GM21423 (cell line): ENCODE measurements around the gene AURKAIP1.

Experiments used
- ATAC-seq: cut with Tn5 transposase; IDR thresholded peaks from one replicate; pipeline ENCODE4 v1.9.1; 2021; ENCODE audit warnings: mild to moderate bottlenecking, moderate library complexity; ENCODE audit not compliant: unreplicated experiment

The AURKAIP1 gene

DNA sequence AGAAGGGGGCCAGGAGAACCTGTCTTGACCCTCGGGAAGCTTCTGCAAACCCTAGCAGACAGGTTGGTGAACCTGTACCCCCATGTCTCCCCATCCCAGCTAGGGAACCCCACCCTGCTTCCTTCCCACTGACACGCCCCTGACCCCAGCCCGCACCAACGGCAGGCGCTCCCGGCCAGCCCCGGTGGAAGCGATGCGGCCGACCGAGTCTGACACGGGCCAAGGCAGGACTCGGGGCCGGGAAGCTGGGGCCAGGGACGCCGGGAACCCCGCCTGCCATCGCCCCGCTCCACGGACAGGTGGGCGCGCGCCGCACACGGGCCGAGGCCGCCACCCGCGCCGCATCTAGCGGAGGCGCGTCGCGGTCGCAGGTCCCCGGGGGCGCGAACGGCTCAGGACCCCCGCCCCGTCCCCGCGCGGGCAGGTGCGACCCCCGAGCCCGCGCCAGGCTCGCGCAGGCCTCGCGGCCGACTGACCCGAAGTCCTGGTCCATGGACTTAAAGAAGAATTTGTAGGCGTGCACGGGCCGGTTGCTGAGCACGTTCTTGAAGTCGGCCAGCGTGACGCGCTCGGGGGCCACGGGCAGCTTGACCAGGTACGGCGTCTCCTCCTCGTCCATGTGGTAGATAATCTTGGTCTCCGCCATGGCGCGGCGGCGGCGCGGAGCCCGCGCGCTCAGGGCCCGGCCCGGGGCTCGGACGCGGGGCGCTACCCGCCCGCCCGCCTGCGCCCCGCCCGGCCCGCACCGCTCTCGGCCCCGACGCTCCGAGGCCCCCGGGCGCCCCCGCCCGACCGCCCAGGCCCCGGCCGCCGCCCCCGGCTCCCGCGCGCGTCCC lies 26.4 kb downstream of the AURKAIP1 start:
- peak; percentile 32 for ATAC-seq

DNA sequence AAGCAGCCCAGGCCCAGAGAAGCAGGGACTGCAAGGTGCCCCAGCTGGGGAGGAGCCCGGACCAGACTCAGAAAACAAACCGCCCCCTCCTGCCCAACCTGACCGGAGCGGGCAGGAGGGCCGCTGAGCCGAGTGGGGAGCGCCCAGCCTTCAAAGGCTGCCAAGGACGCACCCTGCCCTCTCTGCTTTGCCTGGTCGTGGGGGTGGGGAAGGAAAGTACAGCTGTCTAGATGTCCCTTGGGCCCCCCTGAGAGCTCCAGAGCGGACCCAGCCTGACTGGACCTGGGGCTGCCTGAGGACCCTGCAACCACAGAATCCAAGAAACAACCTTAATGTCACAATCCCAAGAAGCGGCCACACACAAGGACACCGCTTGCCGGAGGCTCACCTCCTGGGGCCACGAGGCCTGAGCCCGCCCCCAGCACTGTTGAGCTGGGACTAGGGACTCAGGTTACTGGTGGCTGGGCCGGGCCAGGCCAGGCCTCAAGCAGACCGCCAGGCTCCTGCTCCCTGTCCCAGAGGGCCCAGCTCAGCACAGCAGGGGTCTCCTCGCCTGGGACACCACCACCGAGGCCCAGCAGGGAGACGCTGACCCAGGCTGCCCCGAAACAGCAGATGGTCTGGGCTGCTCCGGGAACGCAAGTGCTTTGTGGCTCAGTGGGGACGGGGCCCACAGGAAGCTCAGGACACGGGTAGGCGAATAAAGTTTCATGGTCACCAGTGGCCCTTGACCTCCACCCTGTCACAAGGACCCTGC lies 27.2 kb downstream of the AURKAIP1 start:
- ATAC-seq: no peak

DNA sequence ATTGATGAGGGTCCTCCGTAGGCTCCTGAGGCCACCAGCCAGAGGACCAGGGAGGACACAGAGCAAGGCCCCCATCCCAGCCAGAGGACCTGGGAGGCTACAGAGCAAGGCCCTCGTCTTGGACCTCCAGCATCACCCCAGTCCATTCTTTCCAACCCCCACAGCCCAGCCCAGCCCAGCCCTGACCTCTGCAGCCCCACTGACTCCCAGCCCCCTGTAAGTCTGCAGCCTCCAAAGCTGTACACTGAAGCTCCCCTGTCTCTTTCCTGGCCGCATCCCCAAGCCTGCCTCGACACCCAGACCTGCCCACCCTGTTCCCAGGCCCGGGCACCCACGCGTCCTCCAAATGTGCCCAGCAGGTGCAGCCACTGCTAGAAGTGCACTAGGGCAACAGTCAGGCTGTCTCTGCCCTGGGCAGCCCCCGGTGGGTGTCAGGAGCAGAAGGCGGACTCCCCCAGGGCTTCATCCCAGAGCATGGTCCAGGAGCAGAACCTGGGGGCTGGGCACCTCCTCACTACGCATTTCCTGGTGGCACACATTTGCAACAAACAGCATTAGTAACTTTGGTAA lies 27.9 kb downstream of the AURKAIP1 start:
- no peak for ATAC-seq

DNA sequence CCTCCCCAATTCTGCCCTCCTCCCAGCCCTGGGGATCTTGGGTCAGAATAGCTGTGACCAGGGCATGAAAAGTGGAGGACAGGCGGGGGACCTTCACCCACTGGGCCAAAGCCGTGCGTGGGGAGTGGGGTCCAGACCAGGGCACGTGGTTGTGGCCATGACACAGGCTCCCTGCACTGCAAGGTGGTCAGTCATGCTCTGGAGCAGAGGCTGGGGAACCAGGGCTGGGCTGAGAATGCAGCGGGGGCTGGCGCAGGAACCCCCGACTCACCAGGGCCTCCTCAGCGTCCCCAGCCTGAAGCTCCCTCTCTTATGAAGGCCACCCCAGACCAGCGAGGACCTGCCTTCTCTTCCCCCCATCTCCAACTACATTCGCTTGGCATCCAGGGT lies 28.5 kb downstream of the AURKAIP1 start:
- ATAC-seq: no peak

DNA sequence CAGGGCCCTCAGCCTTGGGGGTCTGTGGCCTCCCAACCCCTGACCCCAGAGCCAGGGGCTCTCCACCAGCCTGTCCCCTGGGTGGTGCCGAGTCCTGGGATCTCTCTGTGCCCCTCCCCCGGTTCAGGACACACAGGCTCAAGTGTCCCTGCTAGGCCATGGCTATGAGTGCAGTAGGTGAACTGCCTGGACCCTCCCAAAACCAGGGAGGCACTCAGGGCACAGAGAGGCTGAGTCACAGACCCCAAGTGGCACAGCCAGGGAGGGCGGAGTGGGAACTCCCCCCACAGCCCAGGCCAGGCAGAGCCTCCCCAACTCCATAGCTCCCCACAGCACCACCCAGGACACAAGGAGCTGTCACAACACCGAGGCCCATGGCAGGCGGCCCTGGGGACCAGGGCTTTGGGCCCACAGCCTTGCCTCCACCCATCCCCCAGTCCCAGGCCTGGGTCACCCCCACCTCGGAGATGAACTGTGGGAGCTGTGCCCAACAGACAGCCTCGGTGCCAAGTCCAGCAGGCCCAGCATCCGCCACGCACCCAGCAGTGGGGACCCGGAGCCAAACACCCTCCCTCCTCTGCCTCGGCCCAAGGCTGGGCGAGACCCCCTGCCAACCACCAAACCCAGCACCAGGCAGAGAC lies 29.0 kb downstream of the AURKAIP1 start:
- no peak for ATAC-seq

DNA sequence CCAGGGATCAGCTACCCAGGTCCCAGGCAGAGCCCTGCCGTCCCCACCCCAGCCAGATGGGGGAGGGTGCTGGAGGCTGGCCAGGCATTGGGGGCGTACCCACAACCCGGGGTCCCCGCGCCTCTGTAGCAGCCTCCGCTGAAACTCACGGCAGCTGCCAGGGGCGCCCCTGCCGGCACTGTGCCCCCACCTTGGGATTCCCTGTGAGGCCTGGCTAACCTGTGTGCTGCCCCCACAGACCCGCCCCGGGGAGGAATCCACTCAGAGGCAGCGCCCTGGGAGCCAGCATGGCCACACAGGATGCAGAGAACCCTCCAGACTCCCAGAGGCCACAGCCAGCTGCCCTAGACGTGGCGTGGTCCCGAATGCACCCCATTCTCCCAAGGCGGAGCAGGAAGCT lies 29.6 kb downstream of the AURKAIP1 start:
- ATAC-seq: no peak

DNA sequence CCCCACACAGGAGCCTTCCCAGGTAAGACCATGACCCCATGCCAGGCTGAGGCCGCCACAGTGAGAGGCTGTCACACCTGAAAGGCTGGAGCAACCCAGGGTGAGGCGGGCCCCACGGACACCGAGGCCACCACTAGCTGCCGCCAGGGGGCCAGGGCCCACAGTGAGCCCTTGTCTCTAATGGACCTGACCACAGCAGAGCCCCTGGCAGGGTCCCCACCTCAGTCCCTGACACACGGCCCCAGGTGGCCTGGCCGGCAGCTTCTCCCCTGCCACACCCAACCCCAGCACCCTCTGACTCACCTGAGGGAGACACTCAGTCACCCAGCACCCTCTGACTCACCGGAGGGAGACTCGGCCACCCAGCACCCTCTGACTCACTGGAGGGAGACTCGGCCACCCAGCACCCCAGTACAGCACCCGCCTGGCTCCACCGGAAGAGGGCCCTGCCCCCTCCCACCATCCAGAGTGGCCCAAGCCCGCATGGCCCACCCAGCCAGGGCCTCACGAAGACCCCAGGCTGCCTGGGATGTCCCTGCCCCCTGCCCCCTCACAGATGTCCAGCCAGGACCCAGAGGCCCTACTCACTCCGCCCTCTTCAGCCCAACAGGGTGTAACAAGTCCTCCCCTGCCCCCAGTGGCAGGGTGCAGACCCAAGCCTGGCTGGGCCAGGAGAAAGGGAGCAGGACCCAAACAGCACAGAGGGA lies 30.2 kb downstream of the AURKAIP1 start:
- no peak for ATAC-seq

DNA sequence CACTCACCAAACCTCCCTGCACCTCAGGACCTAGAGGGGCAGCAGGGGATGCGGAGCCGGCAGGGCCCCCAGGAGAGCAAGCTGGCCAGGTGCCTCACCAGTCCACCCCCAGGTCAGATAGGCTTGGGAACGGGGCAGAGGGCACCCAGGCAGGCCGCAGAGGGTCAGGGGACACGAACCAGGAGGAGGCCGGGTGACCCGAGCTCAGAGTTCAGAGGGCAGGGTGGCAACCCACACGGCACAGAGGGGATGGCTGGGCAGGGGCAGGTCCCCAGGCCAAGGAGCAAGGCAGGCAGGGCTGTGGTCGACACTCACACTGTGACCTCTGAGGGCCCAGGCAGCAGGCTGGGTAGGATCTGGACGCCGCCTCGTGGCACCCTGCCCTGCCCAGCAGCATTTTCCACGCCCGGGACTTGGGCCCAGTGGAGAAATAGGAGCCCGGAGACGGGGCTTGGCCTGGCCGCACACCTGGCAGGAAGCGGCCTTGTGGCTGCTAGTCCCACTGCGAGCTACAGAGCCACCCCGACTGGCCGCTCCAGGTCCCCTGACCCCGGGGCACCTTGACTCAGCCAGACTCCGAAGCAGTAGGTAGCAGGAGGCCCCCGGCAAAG lies 31.1 kb downstream of the AURKAIP1 start:
- ATAC-seq: no peak

DNA sequence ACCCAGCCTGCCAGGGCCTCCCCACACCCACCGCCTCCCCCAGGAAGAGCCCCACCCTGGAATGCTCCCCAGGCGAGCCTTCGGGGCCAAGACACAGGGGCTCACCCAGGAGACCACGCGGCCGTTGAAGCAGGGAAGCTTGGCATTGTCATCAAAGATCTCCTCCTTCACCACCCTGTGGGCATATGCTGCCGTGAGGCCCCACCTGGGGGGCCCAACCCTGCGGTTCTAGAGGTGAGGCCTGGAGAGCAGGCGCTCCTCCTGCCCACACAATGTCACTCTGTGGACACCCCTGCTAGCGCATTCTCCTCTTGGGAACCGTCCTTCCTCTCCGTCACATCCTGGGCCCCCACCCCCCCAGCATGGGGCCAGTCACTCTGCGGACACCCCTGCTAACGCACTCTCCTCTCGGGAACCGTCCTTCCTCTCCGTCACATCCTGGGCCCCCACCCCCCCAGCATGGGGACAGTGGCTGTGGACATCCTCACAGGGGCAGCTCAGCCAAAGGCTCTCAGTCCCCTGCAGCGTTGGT lies 32.4 kb downstream of the AURKAIP1 start:
- ATAC-seq: no peak

DNA sequence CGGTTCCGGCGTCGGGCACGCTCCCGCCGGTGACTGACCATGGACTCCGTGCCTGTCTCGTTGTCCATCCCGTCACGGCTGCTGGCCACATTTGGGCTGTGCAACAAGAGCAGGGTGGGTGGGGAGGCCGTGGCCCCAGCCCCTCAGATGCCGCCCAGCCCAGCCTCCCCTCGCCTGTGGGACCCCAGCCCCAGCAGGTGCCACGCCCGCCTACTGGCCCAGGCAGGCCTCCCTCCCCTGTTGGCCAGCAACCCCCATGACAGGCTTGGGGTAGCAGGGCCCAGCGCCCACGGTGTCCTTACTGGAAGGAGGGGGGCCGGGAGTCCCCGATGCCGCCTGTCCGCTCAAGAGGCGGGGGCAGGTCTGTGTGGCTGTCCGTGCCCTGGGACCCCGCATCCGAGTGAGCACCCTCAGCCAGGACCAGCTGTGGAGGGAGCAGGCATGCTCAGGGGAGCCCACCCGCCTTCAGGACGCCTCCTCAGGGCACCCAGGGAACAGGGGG lies 32.9 kb downstream of the AURKAIP1 start:
- no peak for ATAC-seq

DNA sequence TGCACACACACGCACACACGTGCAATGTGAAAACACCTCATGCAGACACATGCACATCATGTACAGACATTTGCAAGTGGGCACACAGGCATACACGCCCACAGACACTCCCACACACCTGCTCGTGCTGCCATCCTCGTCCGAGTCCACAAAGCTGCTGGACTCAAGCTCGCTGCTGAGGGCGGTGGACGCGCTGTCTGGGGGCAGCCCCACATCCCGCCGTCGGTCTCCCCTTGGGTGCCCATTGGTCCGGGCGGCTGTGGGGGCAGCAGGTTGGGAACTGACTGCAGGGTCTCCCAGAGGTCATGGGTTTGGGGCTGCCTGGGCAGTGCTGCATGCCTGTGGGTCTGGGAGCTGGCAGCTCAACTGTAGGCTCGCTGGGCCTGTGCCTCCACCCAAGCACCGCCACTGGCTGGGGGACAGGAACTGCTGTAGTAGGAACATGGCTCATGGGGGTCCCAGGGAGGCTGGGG lies 33.4 kb downstream of the AURKAIP1 start:
- ATAC-seq: no peak

DNA sequence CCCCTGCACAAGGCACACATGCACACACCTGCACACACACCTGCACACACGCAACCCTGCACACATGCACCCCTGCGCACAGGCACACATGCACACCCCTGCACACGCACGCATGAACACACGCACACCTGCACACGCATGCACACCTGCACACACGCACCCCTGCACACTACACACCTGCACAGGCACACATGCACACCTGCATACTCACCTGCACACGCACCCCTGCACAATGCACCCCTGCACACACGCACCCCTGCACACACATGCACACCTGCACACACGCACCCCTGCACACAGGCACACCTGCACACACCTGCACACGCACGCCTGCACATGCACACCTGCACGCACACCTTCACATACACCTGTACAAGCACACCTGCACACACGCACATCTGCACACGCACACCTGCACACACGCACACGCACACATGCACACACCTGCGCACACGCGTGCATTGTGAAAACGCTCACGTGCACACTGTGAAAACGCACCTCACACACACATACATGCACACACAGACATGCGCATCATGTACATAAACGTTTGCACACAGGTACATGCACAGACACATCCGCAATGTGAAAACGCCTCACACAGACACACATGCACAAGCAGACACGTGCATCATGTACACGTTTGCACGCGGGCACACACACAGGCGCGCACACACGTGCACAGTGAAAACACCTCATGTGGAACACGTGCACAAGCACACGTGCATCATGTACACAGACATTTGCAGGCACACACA lies 34.0 kb downstream of the AURKAIP1 start:
- ATAC-seq: no peak

DNA sequence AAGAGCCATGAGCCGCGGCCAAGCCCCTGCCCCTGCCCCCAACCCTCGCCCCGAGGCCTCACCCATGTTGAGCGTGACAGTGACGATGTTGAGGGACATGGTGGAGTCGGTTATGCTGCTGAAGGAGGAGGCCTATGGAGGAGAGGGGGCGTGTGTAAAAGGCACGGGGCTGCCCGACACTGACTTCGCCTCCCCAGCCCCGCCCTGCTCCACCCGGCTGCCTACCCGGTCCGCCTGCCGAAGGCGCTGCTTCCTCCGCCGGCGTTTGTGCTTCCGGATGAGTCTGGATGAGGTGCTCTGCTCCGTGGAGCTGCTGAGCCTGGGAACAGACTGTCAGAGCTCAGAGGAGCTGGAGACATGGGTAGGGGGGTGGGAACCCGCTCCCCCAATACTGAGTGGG lies 34.8 kb downstream of the AURKAIP1 start:
- ATAC-seq: no peak

DNA sequence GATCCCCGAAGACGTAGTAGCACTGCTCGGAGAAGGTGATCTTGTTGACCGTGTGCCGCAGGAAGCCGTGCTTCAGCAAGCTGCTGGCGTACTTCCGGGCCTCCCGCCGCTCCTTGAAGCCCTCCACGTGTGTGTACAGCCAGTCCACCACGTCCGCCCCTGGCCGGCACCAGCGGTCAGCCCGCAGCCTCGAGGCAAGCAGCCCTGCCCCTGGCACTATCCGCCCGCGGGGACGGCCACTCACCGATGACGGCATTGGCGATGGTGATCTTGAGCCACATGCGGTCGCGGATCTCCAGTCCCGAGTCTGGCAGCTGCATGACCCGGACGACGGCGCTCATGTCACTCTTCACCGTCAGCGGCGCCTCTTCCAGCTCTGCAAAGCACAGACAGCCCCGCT lies 36.7 kb downstream of the AURKAIP1 start:
- ATAC-seq: no peak

DNA sequence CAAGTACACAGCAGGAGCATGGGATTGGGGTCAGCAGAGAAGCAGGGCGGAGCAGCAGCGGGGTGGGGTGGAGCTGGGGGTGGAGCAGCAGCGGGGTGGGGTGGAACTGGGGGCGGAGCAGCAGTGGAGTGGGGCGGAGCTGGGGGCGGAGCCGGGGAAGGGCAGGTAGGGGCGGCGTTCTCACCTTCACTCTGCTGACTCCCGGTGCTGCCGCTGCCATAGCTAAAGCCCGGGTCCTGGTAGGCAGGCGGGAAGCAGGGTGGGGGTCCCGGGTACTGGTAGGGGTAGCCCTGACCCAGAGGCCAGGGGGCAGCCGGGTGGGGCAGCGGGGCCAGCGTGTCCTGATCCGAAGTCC lies 37.2 kb downstream of the AURKAIP1 start:
- no peak for ATAC-seq

DNA sequence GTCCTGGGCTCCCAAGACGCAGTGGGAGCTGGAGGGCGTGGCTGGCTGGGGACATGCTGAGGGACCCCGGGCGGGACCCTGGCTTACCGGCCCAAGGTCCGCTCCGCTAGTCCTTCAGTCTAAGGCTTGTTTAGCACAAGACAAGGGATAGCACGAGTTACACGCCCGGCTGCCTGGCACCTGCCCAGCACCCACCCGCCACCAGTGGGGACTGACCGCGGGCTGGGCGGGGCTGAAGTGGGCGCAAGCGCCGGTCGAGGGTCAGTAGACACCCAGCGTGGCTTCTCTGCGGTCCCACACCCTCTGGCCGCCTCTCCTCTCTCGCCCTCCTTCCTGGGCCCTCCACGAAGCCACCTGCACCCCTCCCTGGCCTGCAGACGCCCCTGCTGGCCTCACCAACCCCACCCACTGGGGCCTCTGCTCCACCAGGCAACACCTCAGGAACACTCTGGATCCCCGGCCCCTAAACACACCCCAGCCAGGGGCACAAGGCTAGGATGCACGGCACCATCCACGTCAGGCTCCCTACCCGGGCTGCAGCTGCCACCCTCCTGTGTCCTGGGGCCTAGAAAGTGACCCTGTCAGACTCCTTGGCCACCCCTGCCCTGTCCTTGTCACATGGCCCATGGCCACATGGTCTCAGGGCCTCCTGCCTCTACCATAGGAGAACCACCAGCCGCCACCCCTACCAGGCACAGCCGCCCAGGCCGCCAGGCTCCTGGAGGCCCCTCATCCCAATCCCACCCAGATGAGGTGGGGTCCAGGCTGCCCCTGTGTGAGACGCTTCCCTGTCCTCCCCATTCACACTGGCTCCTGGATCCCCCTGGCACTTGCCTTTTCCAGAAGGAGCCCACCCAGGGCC lies 37.8 kb downstream of the AURKAIP1 start:
- ATAC-seq: no peak

DNA sequence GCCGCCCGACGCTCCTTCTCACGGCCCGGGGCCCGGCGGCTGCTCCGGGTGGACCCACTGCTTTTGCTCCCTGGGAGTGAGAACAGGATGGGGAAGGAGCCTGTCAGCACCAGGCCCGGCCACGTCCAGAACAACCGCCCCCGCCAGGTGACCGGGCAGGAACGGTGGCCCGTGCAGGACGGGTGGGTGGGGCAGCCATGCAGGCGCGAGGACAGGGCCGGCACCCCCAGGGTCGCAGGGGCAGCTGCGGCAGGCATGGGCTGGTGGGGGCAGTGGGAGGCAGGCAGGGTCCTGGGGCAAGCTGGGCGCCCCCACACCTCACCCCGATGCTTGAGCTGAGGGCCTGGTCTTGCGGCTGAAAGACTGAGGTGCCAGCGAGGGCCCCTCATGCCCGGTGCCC lies 38.6 kb downstream of the AURKAIP1 start:
- no peak for ATAC-seq

DNA sequence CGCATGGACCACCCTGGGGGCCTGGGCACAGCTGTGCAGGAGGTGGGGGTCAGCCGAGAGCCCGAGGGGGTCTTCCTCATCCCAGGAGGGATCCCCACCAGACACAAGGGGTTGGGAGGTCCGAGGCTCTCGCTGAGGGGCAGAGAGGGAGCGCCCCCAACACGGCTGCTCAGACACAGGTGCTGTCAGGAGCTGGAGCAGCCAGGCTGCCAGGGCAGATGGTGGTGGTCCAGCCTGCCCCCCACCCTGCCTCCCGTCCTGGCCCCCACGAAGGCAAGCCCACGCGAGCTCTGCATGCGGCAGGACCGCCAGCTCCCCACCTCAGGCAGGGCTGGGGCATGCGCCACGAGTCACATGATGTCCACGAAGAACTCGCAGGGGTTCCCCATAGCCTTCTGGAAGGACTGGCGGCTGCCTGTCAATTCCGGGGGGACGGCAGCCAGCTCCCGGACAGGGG lies 39.2 kb downstream of the AURKAIP1 start:
- ATAC-seq: no peak
